Right forelimb (tissue), 1 donor: ENCODE measurements around the gene TMEM143.
A peak's percentile ranks its signal among the peaks of the same experiment; 100 is the strongest.

Experiments used
- DNase-seq: peaks from one replicate; pipeline ENCODE4 v3.0.0-alpha.2; 2018

The TMEM143 gene

DNA sequence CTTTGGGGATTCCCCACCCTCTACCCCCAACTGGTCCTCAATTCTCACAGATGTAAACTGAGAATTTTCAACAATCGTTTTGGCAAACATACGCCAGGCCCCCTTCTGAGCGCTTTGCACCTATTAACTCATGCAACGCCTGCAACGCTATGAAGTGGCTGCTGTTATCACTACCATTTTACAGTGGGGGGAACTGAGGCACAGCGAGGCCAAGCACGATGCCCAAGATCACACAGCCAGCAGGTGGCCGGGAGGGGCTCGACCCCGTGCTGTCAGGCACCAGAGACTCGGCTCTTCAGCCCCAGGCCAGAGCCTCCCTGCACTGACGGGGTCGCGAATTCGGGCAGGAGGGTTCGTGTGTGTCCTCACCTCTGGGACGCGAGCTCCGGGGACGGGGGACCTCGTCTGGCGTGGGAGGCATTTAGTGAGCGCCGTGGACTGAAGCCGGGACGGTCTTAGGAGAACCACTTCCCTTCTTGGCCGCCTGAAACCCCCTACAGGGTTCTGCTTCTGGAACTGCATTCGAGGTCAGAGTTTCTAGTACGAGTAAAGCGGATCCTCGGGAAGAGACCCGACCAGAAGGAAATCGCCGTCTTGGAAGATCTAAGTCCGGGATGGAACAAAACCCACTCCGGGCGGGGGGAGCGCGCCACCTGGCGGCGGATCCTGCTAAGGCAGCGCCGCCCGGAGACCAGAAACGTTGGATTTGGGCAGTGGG, 72.8 kb downstream of the TMEM143 start:
- DNase-seq = peak; percentile 94

GRCh38 chr19:48290401-48290770, 73.4 kb downstream of the TMEM143 start:
- peak; percentile 54 for DNase-seq

- no peak for DNase-seq
Observed at GRCh38 chr19:48287748-48288147, 76.0 kb downstream of the TMEM143 start.

GRCh38 chr19:48284896-48285295, 78.8 kb downstream of the TMEM143 start:
- DNase-seq = no peak

GRCh38 chr19:48283908-48284307, 79.8 kb downstream of the TMEM143 start:
- no peak for DNase-seq
